ENCODE measurements around the gene KDELR3. TPM values are rescaled to one million over a fixed set of nuclear protein-coding genes. Genes with fewer than 3 reads are reported as not detected.

The KDELR3 gene
- polyA plus RNA-seq, 2 donors = 1.0 to 1.3 TPM

GRCh38 chr22:38531251-38531938, 63.5 kb downstream of the KDELR3 start:
- no peak overlapping the region for H3K27ac ChIP-seq (ENCODE audit: low read depth in 2 of 2, low read length in 1 of 2)
- H3K4me1 ChIP-seq (ENCODE audit: control insufficient read depth in 2 of 2, insufficient read depth in 2 of 2, low read length in 1 of 2) = no peaks in the 10 kb centered on the region
- no peaks in the 10 kb centered on the region for H3K36me3 ChIP-seq (ENCODE audit: control insufficient read depth in 2 of 2, insufficient read depth in 2 of 2, low read length in 1 of 2)
- no peaks in the 10 kb centered on the region for H3K27me3 ChIP-seq (ENCODE audit: control insufficient read depth in 1 of 2, insufficient read depth in 2 of 2, low read length in 2 of 2)
- no peaks in the 10 kb centered on the region for H3K9me3 ChIP-seq (ENCODE audit: control insufficient read depth in 2 of 2, insufficient read depth in 1 of 2, low read depth in 1 of 2, low read length in 1 of 2)
- no peak overlapping the region for H3K4me3 ChIP-seq (ENCODE audit: low read depth in 1 of 2, low read length in 2 of 2)
- WGBS, 2 donors = 94 to 95% methylated on average over 4 of the region's 4 CpGs

Other genes with a start within 250 kb of the KDELR3 start
- 10 to 100 TPM; 10.8 to 14.4 TPM for gene TMEM184B, start 195.1 kb upstream of the KDELR3 start, polyA plus RNA-seq
- gene CSNK1E, start 150.7 kb upstream of the KDELR3 start, polyA plus RNA-seq = 100 to 1,000 TPM in 1 of 2 donors, 10 to 100 TPM in 1; 69.4 to 152 TPM
- not detected for gene KCNJ4, start 12.9 kb upstream of the KDELR3 start, polyA plus RNA-seq
- gene DDX17, start 38.2 kb downstream of the KDELR3 start, polyA plus RNA-seq = 100 to 1,000 TPM in 1 of 2 donors, 10 to 100 TPM in 1; 95.5 to 143 TPM
- gene DMC1, start 102.1 kb downstream of the KDELR3 start, polyA plus RNA-seq = 1 to 10 TPM in 1 of 2 donors, under 1 TPM in 1; 0.51 to 1.3 TPM
- gene FAM227A, start 188.3 kb downstream of the KDELR3 start, polyA plus RNA-seq = under 1 TPM; 0.06 to 0.86 TPM
- 10 to 100 TPM; 24.1 to 28.9 TPM for gene CBY1, start 188.5 kb downstream of the KDELR3 start, polyA plus RNA-seq
- gene TOMM22, start 213.9 kb downstream of the KDELR3 start, polyA plus RNA-seq = 10 to 100 TPM; 14.4 to 41.1 TPM
- gene JOSD1, start 232.8 kb downstream of the KDELR3 start, polyA plus RNA-seq = 10 to 100 TPM in 1 of 2 donors, 1 to 10 TPM in 1; 9.2 to 16.5 TPM
- gene GTPBP1, start 237.8 kb downstream of the KDELR3 start, polyA plus RNA-seq = 10 to 100 TPM; 12.5 to 19.4 TPM

All from esophagus (tissue), 2 donors.